Fibroblast of skin of right quadriceps (primary cell): Measurements from ENCODE around the gene NCCRP1.

Experiments used
- DNase-seq: peaks from one replicate; pipeline ENCODE4 v3.0.0-alpha.2; 2013

The NCCRP1 gene

GRCh38 chr19:39196860-39197562, at the start of gene NCCRP1:
TSS of gene NCCRP1 (plus strand) at chr19:39196964. CDS start at chr19:39196983, 19 bp downstream.
- no peak for DNase-seq

GRCh38 chr19:39147480-39147879, 49.3 kb upstream of the NCCRP1 start:
- DNase-seq: no peak

GRCh38 chr19:39148939-39149529, 47.7 kb upstream of the NCCRP1 start:
- DNase-seq: no peak

GRCh38 chr19:39150235-39150634, 46.5 kb upstream of the NCCRP1 start:
- no peak for DNase-seq

GRCh38 chr19:39150807-39151600, 45.8 kb upstream of the NCCRP1 start:
- no peak for DNase-seq

GRCh38 chr19:39152066-39152465, 44.7 kb upstream of the NCCRP1 start:
- DNase-seq: no peak

GRCh38 chr19:39154100-39154628, 42.6 kb upstream of the NCCRP1 start:
- DNase-seq: no peak

GRCh38 chr19:39154629-39155100, 42.1 kb upstream of the NCCRP1 start:
- no peak for DNase-seq

GRCh38 chr19:39155114-39155700, 41.6 kb upstream of the NCCRP1 start:
- DNase-seq: no peak

GRCh38 chr19:39155741-39156140, 41.0 kb upstream of the NCCRP1 start:
- DNase-seq: no peak

- no peak for DNase-seq
These were observed 40.2 kb upstream of the NCCRP1 start for GRCh38 chr19:39156326-39157230.

- no peak for DNase-seq
These were observed 39.3 kb upstream of the NCCRP1 start for GRCh38 chr19:39157275-39157996.

- DNase-seq: no peak
These were observed 38.8 kb upstream of the NCCRP1 start for GRCh38 chr19:39157997-39158389.

GRCh38 chr19:39158646-39159260, 38.0 kb upstream of the NCCRP1 start:
- DNase-seq: no peak

GRCh38 chr19:39160523-39160861, 36.3 kb upstream of the NCCRP1 start:
- peak; percentile 28 for DNase-seq

- DNase-seq: no peak
These were observed 35.7 kb upstream of the NCCRP1 start for GRCh38 chr19:39160889-39161672.

GRCh38 chr19:39162441-39163043, 34.2 kb upstream of the NCCRP1 start:
- no peak for DNase-seq

- DNase-seq: no peak
These were observed 33.1 kb upstream of the NCCRP1 start for GRCh38 chr19:39163621-39164020.

- no peak for DNase-seq
These were observed 32.5 kb upstream of the NCCRP1 start for GRCh38 chr19:39164289-39164688.

GRCh38 chr19:39165857-39166256, 30.9 kb upstream of the NCCRP1 start:
- no peak for DNase-seq
